OCI-LY3 (cell line): Measurements from ENCODE around the gene XRCC6.

Experiments
- H2AFZ ChIP-seq: fragments of 200-600, 300-600 bp; shearing (Covaris generic); 2 replicates; pipeline ENCODE4 v1.6.0; 2014; ENCODE audit warnings: antibody characterized with exemption, low read depth, low read length
- H3K27ac ChIP-seq: fragments of 200-600, 300-600 bp; sonication (generic); 2 replicates; pipeline ENCODE4 v1.5.1; 2014; ENCODE audit warnings: mild to moderate bottlenecking, low read length, moderate library complexity, mixed read lengths
- H3K27me3 ChIP-seq: fragments of 200-600, 300-600 bp; sonication (generic); 2 replicates; pipeline ENCODE4 v1.6.1; 2014; ENCODE audit warnings: low read depth, low read length, mixed read lengths
- H3K36me3 ChIP-seq: fragments of 200-600, 300-600 bp; sonication (generic); replicated peaks from 2 replicates; pipeline ENCODE3; 2014; ENCODE audit warnings: low read depth, low read length, mixed read lengths
- H3K4me1 ChIP-seq: fragments of 300-600, 200-600 bp; sonication (generic); 2 replicates; pipeline ENCODE4 v1.6.1; 2014; ENCODE audit warnings: low read length, mixed read lengths
- H3K4me2 ChIP-seq: fragments of 200-600, 300-600 bp; sonication (generic); 2 replicates; pipeline ENCODE4 v1.6.1; 2014; ENCODE audit warnings: low read length, mixed read lengths
- H3K4me3 ChIP-seq: fragments of 300-600, 200-600 bp; sonication (generic); 2 replicates; pipeline ENCODE4 v1.5.1; 2014; ENCODE audit warnings: antibody characterized with exemption, mild to moderate bottlenecking, low read length, moderate library complexity
- H3K79me2 ChIP-seq: fragments of 300-600, 200-600 bp; shearing (Covaris generic); 2 replicates; pipeline ENCODE4 v1.6.1; 2014; ENCODE audit warnings: mild to moderate bottlenecking, low read length, mixed read lengths
- H3K9ac ChIP-seq: fragments of 300-600, 200-600 bp; shearing (Covaris generic); 2 replicates; pipeline ENCODE4 v1.6.0; 2014; ENCODE audit warnings: mild to moderate bottlenecking, low read length, moderate library complexity
- H3K9me3 ChIP-seq: fragments of 200-600, 300-600 bp; shearing (Covaris generic); 2 replicates; pipeline ENCODE4 v1.6.1; 2014; ENCODE audit warnings: low read length, mixed read lengths; ENCODE audit not compliant: insufficient read depth
- H4K20me1 ChIP-seq: fragments of 200-600, 300-600 bp; sonication (generic); 2 replicates; pipeline ENCODE4 v1.6.1; 2016; ENCODE audit warnings: low read length, mixed read lengths; ENCODE audit not compliant: insufficient read depth
- CTCF ChIP-seq: fragments of 200-600, 300-600 bp; sonication (generic); IDR thresholded peaks from 2 replicates; pipeline ENCODE4 v1.5.1; 2014; ENCODE audit warnings: antibody characterized with exemption, low read length, low read depth
- EZH2phosphoT487 ChIP-seq: fragments of 200-600 bp; shearing (Covaris generic); IDR thresholded peaks from 2 replicates; pipeline ENCODE4 v1.6.1; 2018; ENCODE audit warnings: antibody characterized with exemption, mixed run types, low read depth

Gene XRCC6

GRCh38 chr22:41598891-41599635 lies 22.0 kb upstream of the XRCC6 start:
- no peaks in the 10 kb centered on the region for H3K9me3 ChIP-seq
- no peaks in the 10 kb centered on the region for H3K27me3 ChIP-seq
- H2AFZ ChIP-seq, result no peak overlapping the region
- H4K20me1 ChIP-seq, result peaks cover 9% of the 10 kb centered on the region; the same call in 1 of the 2 replicates
- peaks cover 40% of the 10 kb centered on the region for H3K36me3 ChIP-seq
- H3K4me3 ChIP-seq, result no peak overlapping the region
- H3K27ac ChIP-seq, result no peak overlapping the region
- TF ChIP-seq CTCF, result no peak
- TF ChIP-seq EZH2phosphoT487, result no peak
- no peak overlapping the region for H3K9ac ChIP-seq
- H3K79me2 ChIP-seq, result no peaks in the 10 kb centered on the region
- no peak overlapping the region for H3K4me2 ChIP-seq
- peaks cover 8% of the 10 kb centered on the region for H3K4me1 ChIP-seq

GRCh38 chr22:41600976-41601375 lies 20.1 kb upstream of the XRCC6 start:
- H3K36me3 ChIP-seq, result peaks cover 56% of the 10 kb centered on the region
- H2AFZ ChIP-seq, result no peak overlapping the region
- TF ChIP-seq CTCF (no peak), EZH2phosphoT487 (no peak)
- no peaks in the 10 kb centered on the region for H3K27me3 ChIP-seq
- H3K27ac ChIP-seq, result no peak overlapping the region
- no peak overlapping the region for H3K9ac ChIP-seq
- no peaks in the 10 kb centered on the region for H3K9me3 ChIP-seq
- no peaks in the 10 kb centered on the region for H3K79me2 ChIP-seq
- H3K4me2 ChIP-seq, result no peak overlapping the region
- peaks cover 9% of the 10 kb centered on the region; the same call in 1 of the 2 replicates for H4K20me1 ChIP-seq
- H3K4me3 ChIP-seq, result no peak overlapping the region
- peaks cover 20% of the 10 kb centered on the region for H3K4me1 ChIP-seq

GRCh38 chr22:41603873-41604332 lies 17.2 kb upstream of the XRCC6 start:
- H3K27ac ChIP-seq, result peak overlapping the region; percentile 4; the same call in 1 of the 2 replicates
- no peak overlapping the region for H2AFZ ChIP-seq
- peaks cover 19% of the 10 kb centered on the region for H4K20me1 ChIP-seq
- peaks cover 72% of the 10 kb centered on the region for H3K36me3 ChIP-seq
- H3K9me3 ChIP-seq, result no peaks in the 10 kb centered on the region
- H3K4me3 ChIP-seq, result no peak overlapping the region
- TF ChIP-seq CTCF (no peak), EZH2phosphoT487 (no peak)
- H3K9ac ChIP-seq, result no peak overlapping the region
- H3K79me2 ChIP-seq, result no peaks in the 10 kb centered on the region
- H3K4me2 ChIP-seq, result no peak overlapping the region
- peaks cover 20% of the 10 kb centered on the region for H3K4me1 ChIP-seq
- no peaks in the 10 kb centered on the region for H3K27me3 ChIP-seq

GRCh38 chr22:41608386-41608785 lies 12.7 kb upstream of the XRCC6 start:
- peaks cover 19% of the 10 kb centered on the region for H3K4me1 ChIP-seq
- H3K9me3 ChIP-seq, result no peaks in the 10 kb centered on the region
- peaks cover 20% of the 10 kb centered on the region for H4K20me1 ChIP-seq
- no peak overlapping the region for H3K9ac ChIP-seq
- no peak overlapping the region for H3K4me3 ChIP-seq
- H3K36me3 ChIP-seq, result peaks cover 61% of the 10 kb centered on the region
- no peak overlapping the region for H2AFZ ChIP-seq
- no peak overlapping the region for H3K27ac ChIP-seq
- H3K79me2 ChIP-seq, result peaks cover 9% of the 10 kb centered on the region
- no peak for TF ChIP-seq CTCF
- TF ChIP-seq EZH2phosphoT487, result no peak
- H3K4me2 ChIP-seq, result no peak overlapping the region
- no peaks in the 10 kb centered on the region for H3K27me3 ChIP-seq
